Upper lobe of left lung (tissue), 6 donors: ENCODE results near the gene KANSL1. TPM values are rescaled to one million over a fixed set of nuclear protein-coding genes. Genes with fewer than 3 reads are reported as not detected.
"Not testable (repeated sequence)": the region's sequence is repeated elsewhere in the genome, so short reads cannot be mapped to it uniquely, and the experiment has no call there.

Experiments used
- ATAC-seq, 2 donors: fragments of 200-7000 bp; cut with Tn5 transposase; one replicate each; pipeline ENCODE4 v1.9.1; 2022; ENCODE audit warnings: mild to moderate bottlenecking in 2 of 2, moderate library complexity in 2 of 2; ENCODE audit not compliant: low FRiP score in 2 of 2
- DNase-seq, 2 donors: peaks; one replicate each; pipeline ENCODE4 v3.0.0-alpha.2; 2019 to 2020
- H3K27ac ChIP-seq, 4 donors: fragments of 200-600 bp; sonication (generic); one replicate each; pipeline ENCODE4 v1.5.1; 2016 to 2019
- H3K27me3 ChIP-seq, 4 donors: fragments of 200-600 bp; sonication (generic); one replicate each; pipeline ENCODE4 v1.5.1; 2017 to 2019
- H3K36me3 ChIP-seq, 4 donors: fragments of 200-600 bp; sonication (generic); one replicate each; pipeline ENCODE4 v1.5.1; 2016 to 2019
- H3K4me1 ChIP-seq, 4 donors: fragments of 200-600 bp; sonication (generic); one replicate each; pipeline ENCODE4 v1.5.1; 2018 to 2019
- H3K4me3 ChIP-seq, 4 donors: fragments of 200-600 bp; sonication (generic); one replicate each; pipeline ENCODE4 v1.5.1; 2017 to 2019; ENCODE audit warnings: mild to moderate bottlenecking in 2 of 4, moderate library complexity in 1 of 4
- H3K9me3 ChIP-seq, 4 donors: fragments of 200-600 bp; sonication (generic); one replicate each; pipeline ENCODE4 v1.5.1; 2018 to 2019
- CTCF ChIP-seq, 6 experiments: fragments of 450-650 bp in 4 of 6; fragments of 200-600 bp in 2 of 6; sonication (generic) in 2 of 6; IDR thresholded peaks; one replicate each; pipeline ENCODE4 v1.5.1; 2016 to 2019; ENCODE audit warnings: antibody characterized with exemption in 6 of 6
- EP300 ChIP-seq, 4 donors: sonication (generic); formaldehyde crosslinking; IDR thresholded peaks; one replicate each; pipeline ENCODE4 v1.5.1; 2017; ENCODE audit warnings: antibody characterized with exemption in 4 of 4, control low read depth in 2 of 4
- POLR2A ChIP-seq, 4 donors: fragments of 450-650 bp; IDR thresholded peaks; one replicate each; pipeline ENCODE4 v1.5.1; 2016 to 2017; ENCODE audit warnings: antibody characterized with exemption in 4 of 4, mild to moderate bottlenecking in 2 of 4
- POLR2AphosphoS5 ChIP-seq, 2 donors: sonication (generic); formaldehyde crosslinking; IDR thresholded peaks; one replicate each; pipeline ENCODE4 v1.5.1; 2017; ENCODE audit warnings: antibody characterized with exemption in 2 of 2
- WGBS, 2 donors: methylation state at CpG; one replicate each; pipeline ENCODE4 v1.1.5; 2017 to 2018; 5-methylcytosine and 5-hydroxymethylcytosine counted together
- total RNA-seq, 6 donors: library from RNA; depleted of rRNA in 4 of 6; stranded (reverse); fragments of >200 nt in 4 of 6; gene quantifications; one replicate each; pipeline versions ENCODE4 v1.1.0 to v1.2.1, GENCODE V29; 2016 to 2021
- donor health status: DM: no; HTN: no; CAD: no; lungs with moderate emphysema.
- donor health status: DM: no; HTN: yes; CAD: no; lungs with severe emphysema.

KANSL1 gene
- total RNA-seq, 6 donors from 2014 or later: 60.5 to 294 (median 108) TPM

DNA sequence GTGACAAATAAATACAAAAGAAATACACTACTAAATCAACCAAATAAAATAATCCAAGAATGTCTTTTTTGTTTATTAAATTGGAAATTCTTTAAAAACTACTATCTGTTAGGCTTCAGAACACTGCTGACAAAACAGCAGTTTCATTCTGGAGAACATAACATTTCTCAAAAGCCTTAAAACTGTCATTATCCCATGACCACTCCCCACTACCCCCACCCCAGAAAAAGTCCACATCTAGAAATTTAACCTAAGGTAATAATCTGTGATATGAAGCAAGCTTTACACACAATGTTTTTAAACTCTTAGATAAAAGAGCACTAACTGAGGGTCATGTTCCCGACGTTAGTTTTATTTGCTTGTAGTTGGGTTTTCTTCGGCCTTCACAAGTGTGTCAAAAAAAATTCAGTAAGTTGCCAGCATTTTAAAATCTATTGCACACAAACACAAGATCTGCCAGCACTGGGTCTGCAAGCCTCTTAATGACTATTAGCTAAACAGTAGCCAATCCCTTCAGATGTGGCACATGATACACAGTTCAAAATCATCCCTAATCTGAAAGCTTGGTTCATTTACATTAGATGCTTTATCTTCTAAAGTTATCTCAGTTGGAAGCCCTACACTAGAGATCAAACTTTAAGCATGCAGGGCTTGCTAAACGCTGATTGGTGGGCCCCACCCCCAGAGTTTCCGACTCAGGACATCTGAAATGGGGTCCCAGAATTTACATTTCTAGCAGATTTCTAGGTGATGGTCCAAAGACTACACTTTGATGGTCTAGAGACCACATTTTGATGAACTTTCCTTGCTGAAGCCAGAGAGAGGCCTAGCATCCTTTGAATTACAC is 75.2 kb downstream of the KANSL1 start:
- H3K36me3 ChIP-seq: no peaks in the 10 kb centered on the region
- H3K27me3 ChIP-seq: no peaks in the 10 kb centered on the region
- peaks cover 25 to 58% (median 46%) of the 10 kb centered on the region in 4 donors for H3K4me1 ChIP-seq
- ATAC-seq (no peak), DNase-seq (no peak)
- no peak overlapping the region for H3K27ac ChIP-seq
- no peaks in the 10 kb centered on the region for H3K9me3 ChIP-seq
- no peak overlapping the region for H3K4me3 ChIP-seq
- TF ChIP-seq CTCF (IDR thresholded peaks at IDR 0.05) (no peak), EP300 (IDR thresholded peaks at IDR 0.05) (no peak), POLR2A (IDR thresholded peaks at IDR 0.05) (no peak), POLR2AphosphoS5 (IDR thresholded peaks at IDR 0.05) (no peak)
- WGBS, 2 donors: 41 to 44% methylated on average over 5 of the region's 5 CpGs

- no peak overlapping the region for H3K27ac ChIP-seq
- DNase-seq (no peak), ATAC-seq (no peak)
- no peak overlapping the region for H3K4me3 ChIP-seq
- H3K27me3 ChIP-seq: no peaks in the 10 kb centered on the region
- H3K4me1 ChIP-seq: peaks cover 18 to 49% (median 36%) of the 10 kb centered on the region in 4 donors
- TF ChIP-seq EP300 (IDR thresholded peaks at IDR 0.05) (no peak), POLR2A (IDR thresholded peaks at IDR 0.05) (no peak), CTCF (IDR thresholded peaks at IDR 0.05) (no peak), POLR2AphosphoS5 (IDR thresholded peaks at IDR 0.05) (no peak)
- no peaks in the 10 kb centered on the region for H3K9me3 ChIP-seq
- H3K36me3 ChIP-seq: no peaks in the 10 kb centered on the region
- WGBS, 2 donors: 73 to 84% methylated on average over 3 of the region's 3 CpGs
Measured at GRCh38 chr17:46117117-46117516, 76.1 kb downstream of the KANSL1 start.

DNA sequence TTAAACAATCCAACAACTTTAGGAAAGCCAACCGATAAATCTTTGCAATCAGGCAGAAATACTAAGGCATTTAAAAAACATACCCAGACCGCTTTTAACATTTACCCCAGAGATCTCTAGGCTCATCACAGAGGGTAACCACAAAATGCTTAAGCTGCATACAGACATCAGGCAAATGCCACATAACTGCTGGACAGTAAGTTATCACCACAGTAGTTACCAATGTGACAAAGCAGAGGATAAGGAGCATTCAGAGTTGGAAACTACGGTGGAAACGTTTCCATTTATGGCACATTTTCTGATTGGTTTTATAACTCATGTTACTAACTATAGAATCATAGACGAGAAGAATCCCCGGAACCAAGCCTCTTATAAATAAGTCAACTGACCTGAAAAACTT is 77.5 kb downstream of the KANSL1 start:
- no peak overlapping the region for H3K27ac ChIP-seq
- no peaks in the 10 kb centered on the region for H3K9me3 ChIP-seq
- no peaks in the 10 kb centered on the region for H3K36me3 ChIP-seq
- 71 to 83% methylated on average over 6 of the region's 6 CpGs for WGBS, 2 donors
- no peak for ATAC-seq
- peaks cover 5 to 45% (median 26%) of the 10 kb centered on the region in 4 donors for H3K4me1 ChIP-seq
- H3K4me3 ChIP-seq: no peak overlapping the region
- no peak for TF ChIP-seq EP300 (IDR thresholded peaks at IDR 0.05)
- no peak for TF ChIP-seq POLR2A (IDR thresholded peaks at IDR 0.05)
- TF ChIP-seq POLR2AphosphoS5 (IDR thresholded peaks at IDR 0.05): no peak
- TF ChIP-seq CTCF (IDR thresholded peaks at IDR 0.05): no peak
- H3K27me3 ChIP-seq: no peaks in the 10 kb centered on the region
- DNase-seq: no peak

DNA sequence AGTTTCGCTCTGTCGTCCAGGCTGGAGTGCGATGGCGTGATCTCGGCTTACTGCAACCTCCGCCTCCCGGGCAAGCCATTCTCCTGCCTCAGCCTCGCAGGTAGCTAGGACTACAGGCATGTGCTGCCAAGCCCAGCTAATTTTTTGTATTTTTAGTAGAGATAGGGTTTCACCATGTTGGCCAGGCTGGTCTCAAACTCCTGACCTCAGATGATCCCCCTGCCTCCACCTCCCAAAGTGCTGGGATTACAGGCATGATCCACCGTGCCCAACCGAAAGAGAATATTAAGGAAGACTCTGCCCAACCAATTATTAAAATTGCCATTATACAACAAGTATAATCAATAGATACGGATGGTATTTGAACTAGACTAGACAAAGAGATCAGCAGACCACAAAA is 82.0 kb downstream of the KANSL1 start:
- peaks cover 33 to 61% (median 39%) of the 10 kb centered on the region in 4 donors for H3K4me1 ChIP-seq
- not testable (repeated sequence) for H3K27me3 ChIP-seq, H3K36me3 ChIP-seq, ATAC-seq, H3K27ac ChIP-seq, DNase-seq, H3K9me3 ChIP-seq, H3K4me3 ChIP-seq
- WGBS, 2 donors: 94 to 95% methylated on average over 11 of the region's 11 CpGs

- no peak overlapping the region for H3K4me3 ChIP-seq
- no peak for TF ChIP-seq POLR2A (IDR thresholded peaks at IDR 0.05)
- TF ChIP-seq CTCF (IDR thresholded peaks at IDR 0.05): no peak
- TF ChIP-seq POLR2AphosphoS5 (IDR thresholded peaks at IDR 0.05): no peak
- TF ChIP-seq EP300 (IDR thresholded peaks at IDR 0.05): no peak
- H3K27me3 ChIP-seq: no peaks in the 10 kb centered on the region
- H3K9me3 ChIP-seq: no peaks in the 10 kb centered on the region
- no peak for DNase-seq
- no peak for ATAC-seq
- H3K4me1 ChIP-seq: peaks cover 33 to 55% (median 39%) of the 10 kb centered on the region in 4 donors
- 77 to 85% methylated on average over 1 of the region's 1 CpG for WGBS, 2 donors
- H3K27ac ChIP-seq: no peak overlapping the region
- H3K36me3 ChIP-seq: no peaks in the 10 kb centered on the region
Measured at GRCh38 chr17:46110219-46110618, 83.0 kb downstream of the KANSL1 start.
